NB4 (cell line): Measurements from ENCODE around the gene SBF1.

Source experiments
- DNase-seq: peaks from one replicate; pipeline ENCODE4 v3.0.0; 2010; ENCODE audit warnings: low read depth
- H3K4me3 ChIP-seq: one replicate; pipeline ENCODE4 v1.5.1; 2011; ENCODE audit warnings: mild to moderate bottlenecking, low read depth, low read length, moderate library complexity
- CTCF ChIP-seq: IDR thresholded peaks from one replicate; pipeline ENCODE4 v1.5.1; 2012; ENCODE audit warnings: low read depth, low read length
- MAX ChIP-seq: IDR thresholded peaks from 2 replicates; pipeline ENCODE4 v1.6.1; 2011; ENCODE audit warnings: low read depth, low read length
- MYC ChIP-seq: IDR thresholded peaks from 2 replicates; pipeline ENCODE4 v1.6.1; 2011; ENCODE audit warnings: low read depth, low read length
- POLR2A ChIP-seq: IDR thresholded peaks from 2 replicates; pipeline ENCODE4 v1.6.1; 2011; ENCODE audit warnings: mild to moderate bottlenecking; ENCODE audit not compliant: insufficient read length; ENCODE audit errors: extremely low read depth

SBF1 gene

GRCh38 chr22:50439314-50439870 lies 35.4 kb downstream of the SBF1 start:
- no peak for DNase-seq
- TF ChIP-seq POLR2A (no peak), MYC (no peak), CTCF (no peak), MAX (no peak)
- H3K4me3 ChIP-seq = no peak overlapping the region

GRCh38 chr22:50438305-50439275 lies 36.2 kb downstream of the SBF1 start:
- no peak overlapping the region for H3K4me3 ChIP-seq
- no peak for TF ChIP-seq CTCF
- TF ChIP-seq POLR2A = no peak
- TF ChIP-seq MYC = no peak
- TF ChIP-seq MAX = no peak
- no peak for DNase-seq

GRCh38 chr22:50437511-50438304 lies 37.1 kb downstream of the SBF1 start:
- DNase-seq = no peak

GRCh38 chr22:50436841-50437341 lies 37.9 kb downstream of the SBF1 start:
- no peak for TF ChIP-seq CTCF
- no peak for TF ChIP-seq POLR2A
- TF ChIP-seq MYC = no peak
- no peak for TF ChIP-seq MAX
- no peak for DNase-seq
- H3K4me3 ChIP-seq = no peak overlapping the region

More at GRCh38 chr22:50437511-50438304, 37.1 kb downstream of the SBF1 start:
- no peak overlapping the region for H3K4me3 ChIP-seq
- TF ChIP-seq POLR2A = no peak

- no peak overlapping the region for H3K4me3 ChIP-seq
- no peak for TF ChIP-seq MAX
- TF ChIP-seq POLR2A = no peak
- no peak for TF ChIP-seq MYC
- no peak for TF ChIP-seq CTCF
- DNase-seq = no peak
Measured at GRCh38 chr22:50436015-50436830, 38.6 kb downstream of the SBF1 start.
